Left cardiac atrium (tissue), 4 donors: ENCODE data around the gene SCAANT1. TPM values are rescaled to one million over a fixed set of nuclear protein-coding genes. Genes with fewer than 3 reads are reported as not detected.

ENCODE experiments used
- ATAC-seq, 2 donors: fragments of 200-7000 bp; cut with Tn5 transposase; one replicate each; pipeline ENCODE4 v1.9.1; 2020; ENCODE audit warnings: mild to moderate bottlenecking in 2 of 2, moderate library complexity in 2 of 2
- DNase-seq: peaks from one replicate; pipeline ENCODE4 v3.0.0-alpha.2; 2020
- intact Hi-C, 2 donors: fragments of 100-400 bp; cut with DNase I; formaldehyde crosslinking; loops; one replicate each; pipeline versions ENCODE4 v1.14.1 to v1.15.1; 2022 to 2023
- long read RNA-seq: library from polyadenylated mRNA; unstranded; transcript quantifications from one replicate; pipeline ENCODE4 v2.0.0, GENCODE V29; 2021
- total RNA-seq, 2 donors: library from RNA; stranded (reverse); fragmentation: NEBNext Ultra II Directional; extraction: Animal tissue kit (Norgen Biotek cat#: 25700); gene quantifications; one replicate each; pipeline ENCODE4 v1.2.1, GENCODE V29; 2021
- donor health status: DM: no; HTN: yes; CAD: no.
- donor health status: DM: no; HTN: yes; CAD: no; lungs with severe emphysema.
- donor health status: DM: yes; HTN: yes; CAD: no.
- donor health status: Dilated cardiomyopathy.

SCAANT1 gene
- not detected for total RNA-seq
- long read RNA-seq: 0 reads

DNA sequence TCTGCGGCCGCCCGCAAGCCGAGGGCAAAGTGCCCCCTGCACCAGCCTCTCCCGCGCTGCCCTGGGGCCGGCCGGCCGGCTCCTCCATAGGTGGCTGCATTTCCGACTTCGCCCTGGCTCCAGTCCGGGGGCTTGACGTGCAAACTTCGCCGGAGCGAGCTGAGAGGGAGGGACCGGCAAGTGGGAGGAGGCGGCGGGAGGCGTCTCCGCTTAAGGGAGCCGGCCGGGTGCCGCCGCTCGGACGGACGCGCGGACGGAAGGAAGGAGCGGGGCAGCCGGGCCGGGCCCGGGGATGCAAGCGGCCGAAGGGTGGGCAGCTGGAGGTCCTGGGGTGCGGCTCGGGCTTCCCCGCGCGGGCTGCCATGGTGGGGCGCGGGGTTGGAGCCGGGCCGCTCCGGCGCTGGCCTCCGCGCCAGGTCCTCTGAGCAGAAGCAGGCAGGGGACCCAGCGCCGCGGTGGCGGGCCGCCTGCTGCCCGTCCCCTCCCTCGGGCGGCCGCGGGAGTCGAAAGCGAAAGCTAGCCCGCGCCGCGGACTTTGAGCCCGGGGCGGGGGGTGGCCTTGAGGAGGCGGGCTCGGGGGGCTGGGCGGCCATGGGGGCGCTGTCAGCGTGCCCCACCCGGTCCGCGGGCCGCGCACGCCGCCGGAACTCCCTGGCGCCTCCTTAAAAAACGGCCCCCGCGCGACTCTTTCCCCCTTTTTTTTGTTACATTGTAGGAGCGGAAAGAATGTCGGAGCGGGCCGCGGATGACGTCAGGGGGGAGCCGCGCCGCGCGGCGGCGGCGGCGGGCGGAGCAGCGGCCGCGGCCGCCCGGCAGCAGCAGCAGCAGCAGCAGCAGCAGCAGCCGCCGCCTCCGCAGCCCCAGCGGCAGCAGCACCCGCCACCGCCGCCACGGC lies at the start of gene SCAANT1:
Gene SCAANT1 (minus strand): TSS at position 511 of the 895 bp plus-strand sequence.
- intact Hi-C loops: no loop called here

GRCh38 chr3:63961891-63962290 lies 49.7 kb upstream of the SCAANT1 start:
- ATAC-seq (peak in 1 of 2 donors; percentile 50), DNase-seq (no peak)
- intact Hi-C loops: loop anchor here in 1 of 2 donors (2.0 kb wide), 1 partner anchor 31 kb away; no protein-coding TSS in a partner anchor

More for the DNA sequence above, at the start of gene SCAANT1:
- peak; percentile 94 for ATAC-seq
- DNase-seq: peak; percentile 94

DNA sequence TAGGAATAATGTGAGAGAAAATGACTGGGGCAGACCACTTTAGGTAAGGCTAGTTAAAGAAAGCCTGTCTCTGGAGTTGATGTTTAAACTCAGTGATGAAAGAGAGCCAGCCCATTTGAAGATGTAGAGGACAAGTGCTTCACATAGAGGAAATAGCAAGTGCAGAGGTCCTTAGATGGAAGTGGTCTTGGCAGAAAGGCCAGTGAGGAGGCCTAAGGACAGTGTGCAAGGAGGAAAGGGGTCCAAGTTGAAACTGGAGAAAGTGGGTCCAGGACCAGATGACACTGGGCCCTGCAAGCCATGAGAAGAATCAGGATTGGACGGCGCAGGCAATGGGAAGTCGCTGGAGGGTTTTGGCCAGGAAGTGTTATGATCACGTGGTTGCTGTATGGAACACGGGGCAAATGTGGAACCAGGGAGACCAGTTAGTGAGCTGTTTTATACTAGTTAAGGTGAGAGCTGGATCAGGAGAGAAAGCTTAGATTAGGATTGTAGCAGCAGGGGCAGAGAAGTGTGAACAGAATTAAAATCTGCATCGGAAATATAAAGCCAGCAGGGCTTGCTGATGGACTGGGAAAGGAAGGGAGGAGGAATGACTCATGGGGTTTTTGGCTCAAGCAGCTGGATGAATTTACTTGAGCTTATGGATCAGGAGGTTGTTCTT lies 48.0 kb upstream of the SCAANT1 start:
- intact Hi-C loops: no loop called here
- peak; percentile 44 for DNase-seq

GRCh38 chr3:63959146-63959545 lies 47.0 kb upstream of the SCAANT1 start:
- ATAC-seq (peak in 1 of 2 donors; percentile 22), DNase-seq (no peak)
- intact Hi-C loops: no loop called here

More for the DNA sequence above, 48.0 kb upstream of the SCAANT1 start:
- ATAC-seq: peak; percentile 69 to 71

GRCh38 chr3:63955830-63956545 lies 43.8 kb upstream of the SCAANT1 start:
- no peak for DNase-seq
- ATAC-seq: no peak
- intact Hi-C loops: no loop called here

- intact Hi-C loops: no loop called here
- DNase-seq: no peak
These were observed 43.0 kb upstream of the SCAANT1 start for GRCh38 chr3:63955036-63955650.

DNA sequence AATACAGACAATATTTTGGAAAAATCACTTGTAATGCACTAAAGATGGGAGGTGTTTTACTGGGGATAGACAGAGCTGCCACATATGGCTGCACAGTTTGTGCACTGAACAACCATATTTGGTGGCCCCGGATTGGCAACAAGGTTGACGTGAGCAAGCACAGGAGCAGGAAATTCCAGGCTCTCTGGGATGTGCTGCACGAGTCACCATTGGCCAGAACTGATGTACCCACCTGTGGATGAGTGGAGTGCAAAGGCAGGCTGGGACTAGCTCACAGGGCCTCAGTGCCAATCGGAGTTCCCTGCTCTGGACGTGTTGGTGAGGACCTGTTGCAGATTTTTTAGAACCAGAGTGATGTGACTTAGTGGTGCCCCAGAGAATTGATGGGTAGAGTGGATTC lies 42.0 kb upstream of the SCAANT1 start:
- intact Hi-C loops: no loop called here
- ATAC-seq (peak in 1 of 2 donors; percentile 37), DNase-seq (no peak)

More at GRCh38 chr3:63955036-63955650, 43.0 kb upstream of the SCAANT1 start:
- no peak for ATAC-seq

DNA sequence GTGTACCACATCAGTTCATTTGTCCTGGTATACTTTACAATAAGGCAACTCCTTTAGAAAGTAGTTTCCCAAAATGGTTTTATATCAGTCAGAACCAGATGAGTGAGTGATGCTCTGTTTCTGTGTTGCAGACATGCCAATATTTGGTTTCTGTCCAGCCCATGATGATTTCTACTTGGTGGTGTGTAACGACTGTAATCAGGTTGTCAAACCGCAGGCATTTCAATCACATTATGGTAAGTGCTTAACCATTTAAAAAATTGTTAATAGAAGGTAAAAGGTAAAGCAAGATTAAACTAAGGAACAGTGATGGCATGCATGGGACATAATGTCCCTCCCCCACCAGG lies 40.0 kb upstream of the SCAANT1 start:
- intact Hi-C loops: no loop called here
- no peak for ATAC-seq
- no peak for DNase-seq

- intact Hi-C loops: no loop called here
- DNase-seq: no peak
- ATAC-seq: no peak
These were observed 39.5 kb upstream of the SCAANT1 start for GRCh38 chr3:63951492-63952247.

GRCh38 chr3:63950698-63951097 lies 38.5 kb upstream of the SCAANT1 start:
- ATAC-seq (no peak), DNase-seq (no peak)
- intact Hi-C loops: no loop called here

- no peak for ATAC-seq
- no peak for DNase-seq
- intact Hi-C loops: no loop called here
These were observed 36.8 kb upstream of the SCAANT1 start for GRCh38 chr3:63949005-63949404.

DNA sequence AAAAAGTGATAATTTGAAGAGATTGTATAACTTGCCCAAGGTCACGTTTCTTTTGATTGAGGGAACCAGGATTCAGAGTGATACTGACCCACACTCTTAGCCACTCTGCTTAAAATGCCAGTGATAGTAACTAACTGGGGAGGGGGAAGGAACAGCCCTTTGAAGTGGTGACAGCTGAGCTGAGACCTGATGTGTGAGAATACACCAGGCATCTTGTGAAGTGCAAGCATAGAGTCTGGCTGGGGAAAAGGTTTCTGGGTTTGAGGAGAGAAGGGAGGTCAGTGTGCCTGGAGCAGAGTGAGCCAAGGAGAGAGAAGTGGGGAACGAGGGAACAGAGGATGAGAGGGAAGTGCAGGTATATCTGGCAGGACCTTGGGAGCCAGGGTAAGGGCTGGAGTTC lies 35.4 kb upstream of the SCAANT1 start:
- intact Hi-C loops: no loop called here
- no peak for DNase-seq
- peak; percentile 58 to 74 for ATAC-seq

DNA sequence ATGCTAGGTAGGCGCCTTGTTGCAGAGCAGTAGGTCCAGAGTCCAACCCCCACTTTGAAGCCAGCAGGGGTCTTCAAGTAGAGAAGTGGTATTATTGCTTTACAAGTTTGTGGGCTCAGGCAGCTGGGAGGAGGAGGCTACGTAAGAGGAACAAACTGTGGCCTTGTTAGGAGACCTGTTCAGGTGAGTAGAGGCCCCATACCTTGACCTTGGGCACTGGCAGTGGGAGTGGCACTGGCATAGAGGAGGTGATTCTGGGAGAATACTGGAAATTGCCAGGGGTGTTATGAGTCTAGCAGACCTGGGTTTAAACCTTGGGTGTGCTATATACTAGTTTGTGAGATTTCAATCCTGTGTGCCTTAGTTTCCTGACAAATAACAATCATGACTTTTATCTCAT lies 34.6 kb upstream of the SCAANT1 start:
- intact Hi-C loops: no loop called here
- DNase-seq: no peak
- no peak for ATAC-seq

GRCh38 chr3:63945558-63946096 lies 33.4 kb upstream of the SCAANT1 start:
- DNase-seq (no peak), ATAC-seq (peak; percentile 16 to 50)
- intact Hi-C loops: no loop called here

DNA sequence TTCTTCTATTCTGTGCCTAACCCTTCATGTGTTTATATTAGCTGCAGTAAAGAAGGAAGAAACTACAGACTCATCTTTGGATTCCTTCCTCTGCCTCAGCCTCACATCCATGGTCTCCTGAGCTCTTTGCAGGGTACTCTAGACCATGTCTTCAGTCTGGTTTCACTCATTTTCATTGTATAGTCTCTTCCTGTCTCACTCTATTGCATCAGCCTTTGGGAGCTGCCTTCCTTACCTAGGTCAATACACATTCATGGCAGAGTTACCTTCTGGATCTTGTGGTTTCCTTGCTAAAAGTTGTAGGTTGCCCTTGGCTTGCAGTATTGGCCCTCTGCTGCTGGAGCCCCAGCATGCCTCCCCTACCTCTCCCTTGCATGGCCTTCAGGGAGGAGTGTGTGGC lies 31.5 kb upstream of the SCAANT1 start:
- ATAC-seq (no peak), DNase-seq (no peak)
- intact Hi-C loops: no loop called here

GRCh38 chr3:63942528-63942927 lies 30.3 kb upstream of the SCAANT1 start:
- no peak for ATAC-seq
- intact Hi-C loops: no loop called here
- DNase-seq: no peak

GRCh38 chr3:63940389-63940757 lies 28.2 kb upstream of the SCAANT1 start:
- ATAC-seq (no peak), DNase-seq (no peak)
- intact Hi-C loops: no loop called here
